Measurements from ENCODE around the gene ZNF655. TPM values are rescaled to one million over a fixed set of nuclear protein-coding genes. Genes with fewer than 3 reads are reported as not detected.

The ZNF655 gene
- total and polyA plus RNA-seq, 2 experiments from 2014 or later, result 20.6 to 55.8 TPM

DNA sequence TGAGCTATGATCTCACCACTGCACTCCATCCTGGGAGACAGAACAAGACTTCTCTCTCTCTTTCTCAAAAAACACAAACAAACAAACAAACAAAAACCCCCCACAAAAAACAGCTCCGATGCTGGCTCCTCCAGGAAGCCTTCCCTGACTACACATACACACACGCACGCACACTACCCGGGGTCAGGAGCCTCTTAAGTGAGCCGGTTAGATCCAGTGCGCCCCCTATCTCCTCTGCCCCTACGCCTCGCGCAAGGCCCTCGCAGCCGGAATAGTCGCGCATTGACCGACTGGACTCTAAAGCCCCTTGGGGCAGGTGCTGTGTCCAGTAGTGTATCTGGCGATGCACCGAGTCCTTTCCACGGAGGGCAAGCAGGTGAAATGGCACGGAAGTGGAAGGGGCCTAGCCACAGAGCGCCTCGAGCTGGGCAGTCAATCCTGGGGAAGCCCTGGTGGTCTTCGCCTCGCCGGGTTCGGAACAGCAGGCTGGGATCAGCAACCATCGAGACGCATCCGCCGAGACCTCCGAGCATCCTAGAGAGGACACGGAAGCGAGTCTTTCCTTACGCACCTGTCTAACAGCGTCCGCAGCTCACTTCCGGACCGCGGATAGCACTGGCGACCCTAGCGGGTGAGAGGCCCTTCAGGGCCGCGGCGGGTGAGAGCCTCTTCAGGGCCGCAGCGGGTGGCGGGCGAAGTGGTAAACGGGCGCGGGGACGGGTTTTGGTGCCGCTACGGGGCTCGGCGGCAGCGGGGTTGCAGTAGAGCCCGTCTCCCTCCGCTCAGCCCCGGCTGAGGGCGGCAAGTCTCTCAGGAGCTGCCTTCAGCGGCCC is 58.1 kb downstream of the ZNF655 start, which contains the start of gene ZSCAN25:
ZSCAN25 (plus strand) TSS at position 588 of the 833 bp plus-strand sequence. CDS start 2,661 bp downstream, outside the sequence.
- H2AFZ ChIP-seq, result peak within 1 kb of the TSS; percentile 97
- peaks cover 12% of the 10 kb centered on the region for H3K36me3 ChIP-seq (ENCODE audit: insufficient read depth)
- peak; percentile 97 for ATAC-seq
- Mint-ChIP-seq H3K9me3 (no peaks in the 10 kb centered on the region; the same call in 2 of the 3 replicates), H3K4me1 (peaks cover 9% of the 10 kb centered on the region), H3K27ac (peak within 1 kb of the TSS; percentile 98), H3K27me3 (ENCODE audit: insufficient read depth, low read depth, poor library complexity) (peaks cover 14% of the 10 kb centered on the region), H3K4me3 (peak within 1 kb of the TSS; percentile 93), H3K36me3 (ENCODE audit: low read depth) (peaks cover 36% of the 10 kb centered on the region)
- H3K27me3 ChIP-seq (ENCODE audit: insufficient read depth), result no peaks in the 10 kb centered on the region
- DNase-seq (ENCODE audit: low spot score), result peak; percentile 98
- no peaks in the 10 kb centered on the region for H3F3A ChIP-seq (replicated peaks; ENCODE audit: low read depth)
- H3K79me2 ChIP-seq (replicated peaks; ENCODE audit: insufficient read depth), result peaks cover 20% of the 10 kb centered on the region
- no peaks in the 10 kb centered on the region for H3K9me2 ChIP-seq (ENCODE audit: insufficient read depth)
- peak within 1 kb of the TSS; percentile 84 for H3K4me2 ChIP-seq
- H3K4me1 ChIP-seq (ENCODE audit: insufficient read depth), result peaks cover 5% of the 10 kb centered on the region; the same call in 1 of the 2 replicates
- H4K20me1 ChIP-seq (replicated peaks; ENCODE audit: insufficient read depth), result no peaks in the 10 kb centered on the region; the same call in 1 of the 2 replicates
- 0 out of 2 replicates have a peak within 1 kb of the TSS, but pooled peaks have one; percentile 68 for H3K27ac ChIP-seq (ENCODE audit: low read depth)
- peak within 1 kb of the TSS; percentile 94 for H3K4me3 ChIP-seq
- TF ChIP-seq CREB1 (CRISPR knock-in tag; IDR thresholded peaks at IDR 0.05; ENCODE audit: low read depth), result peak; percentile 83
- TF ChIP-seq JUNB (IDR thresholded peaks at IDR 0.05; ENCODE audit: unreplicated experiment), result no peak
- no peak for TF ChIP-seq EZH2 (IDR thresholded peaks at IDR 0.05; ENCODE audit: low read depth, unreplicated experiment)
- TF ChIP-seq, protein P1, sequence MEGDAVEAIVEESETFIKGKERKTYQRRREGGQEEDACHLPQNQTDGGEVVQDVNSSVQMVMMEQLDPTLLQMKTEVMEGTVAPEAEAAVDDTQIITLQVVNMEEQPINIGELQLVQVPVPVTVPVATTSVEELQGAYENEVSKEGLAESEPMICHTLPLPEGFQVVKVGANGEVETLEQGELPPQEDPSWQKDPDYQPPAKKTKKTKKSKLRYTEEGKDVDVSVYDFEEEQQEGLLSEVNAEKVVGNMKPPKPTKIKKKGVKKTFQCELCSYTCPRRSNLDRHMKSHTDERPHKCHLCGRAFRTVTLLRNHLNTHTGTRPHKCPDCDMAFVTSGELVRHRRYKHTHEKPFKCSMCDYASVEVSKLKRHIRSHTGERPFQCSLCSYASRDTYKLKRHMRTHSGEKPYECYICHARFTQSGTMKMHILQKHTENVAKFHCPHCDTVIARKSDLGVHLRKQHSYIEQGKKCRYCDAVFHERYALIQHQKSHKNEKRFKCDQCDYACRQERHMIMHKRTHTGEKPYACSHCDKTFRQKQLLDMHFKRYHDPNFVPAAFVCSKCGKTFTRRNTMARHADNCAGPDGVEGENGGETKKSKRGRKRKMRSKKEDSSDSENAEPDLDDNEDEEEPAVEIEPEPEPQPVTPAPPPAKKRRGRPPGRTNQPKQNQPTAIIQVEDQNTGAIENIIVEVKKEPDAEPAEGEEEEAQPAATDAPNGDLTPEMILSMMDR (conservative IDR thresholded peaks at IDR 0.05; ENCODE audit: low read depth in 2 of 2), result peak; percentile 73 to 84
- TF ChIP-seq, protein P2, sequence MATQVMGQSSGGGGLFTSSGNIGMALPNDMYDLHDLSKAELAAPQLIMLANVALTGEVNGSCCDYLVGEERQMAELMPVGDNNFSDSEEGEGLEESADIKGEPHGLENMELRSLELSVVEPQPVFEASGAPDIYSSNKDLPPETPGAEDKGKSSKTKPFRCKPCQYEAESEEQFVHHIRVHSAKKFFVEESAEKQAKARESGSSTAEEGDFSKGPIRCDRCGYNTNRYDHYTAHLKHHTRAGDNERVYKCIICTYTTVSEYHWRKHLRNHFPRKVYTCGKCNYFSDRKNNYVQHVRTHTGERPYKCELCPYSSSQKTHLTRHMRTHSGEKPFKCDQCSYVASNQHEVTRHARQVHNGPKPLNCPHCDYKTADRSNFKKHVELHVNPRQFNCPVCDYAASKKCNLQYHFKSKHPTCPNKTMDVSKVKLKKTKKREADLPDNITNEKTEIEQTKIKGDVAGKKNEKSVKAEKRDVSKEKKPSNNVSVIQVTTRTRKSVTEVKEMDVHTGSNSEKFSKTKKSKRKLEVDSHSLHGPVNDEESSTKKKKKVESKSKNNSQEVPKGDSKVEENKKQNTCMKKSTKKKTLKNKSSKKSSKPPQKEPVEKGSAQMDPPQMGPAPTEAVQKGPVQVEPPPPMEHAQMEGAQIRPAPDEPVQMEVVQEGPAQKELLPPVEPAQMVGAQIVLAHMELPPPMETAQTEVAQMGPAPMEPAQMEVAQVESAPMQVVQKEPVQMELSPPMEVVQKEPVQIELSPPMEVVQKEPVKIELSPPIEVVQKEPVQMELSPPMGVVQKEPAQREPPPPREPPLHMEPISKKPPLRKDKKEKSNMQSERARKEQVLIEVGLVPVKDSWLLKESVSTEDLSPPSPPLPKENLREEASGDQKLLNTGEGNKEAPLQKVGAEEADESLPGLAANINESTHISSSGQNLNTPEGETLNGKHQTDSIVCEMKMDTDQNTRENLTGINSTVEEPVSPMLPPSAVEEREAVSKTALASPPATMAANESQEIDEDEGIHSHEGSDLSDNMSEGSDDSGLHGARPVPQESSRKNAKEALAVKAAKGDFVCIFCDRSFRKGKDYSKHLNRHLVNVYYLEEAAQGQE (IDR thresholded peaks at IDR 0.05; ENCODE audit: unreplicated experiment), result no peak
- no peak for TF ChIP-seq STAT1 (IDR thresholded peaks at IDR 0.05; ENCODE audit: unreplicated experiment)
- TF ChIP-seq, protein P3, sequence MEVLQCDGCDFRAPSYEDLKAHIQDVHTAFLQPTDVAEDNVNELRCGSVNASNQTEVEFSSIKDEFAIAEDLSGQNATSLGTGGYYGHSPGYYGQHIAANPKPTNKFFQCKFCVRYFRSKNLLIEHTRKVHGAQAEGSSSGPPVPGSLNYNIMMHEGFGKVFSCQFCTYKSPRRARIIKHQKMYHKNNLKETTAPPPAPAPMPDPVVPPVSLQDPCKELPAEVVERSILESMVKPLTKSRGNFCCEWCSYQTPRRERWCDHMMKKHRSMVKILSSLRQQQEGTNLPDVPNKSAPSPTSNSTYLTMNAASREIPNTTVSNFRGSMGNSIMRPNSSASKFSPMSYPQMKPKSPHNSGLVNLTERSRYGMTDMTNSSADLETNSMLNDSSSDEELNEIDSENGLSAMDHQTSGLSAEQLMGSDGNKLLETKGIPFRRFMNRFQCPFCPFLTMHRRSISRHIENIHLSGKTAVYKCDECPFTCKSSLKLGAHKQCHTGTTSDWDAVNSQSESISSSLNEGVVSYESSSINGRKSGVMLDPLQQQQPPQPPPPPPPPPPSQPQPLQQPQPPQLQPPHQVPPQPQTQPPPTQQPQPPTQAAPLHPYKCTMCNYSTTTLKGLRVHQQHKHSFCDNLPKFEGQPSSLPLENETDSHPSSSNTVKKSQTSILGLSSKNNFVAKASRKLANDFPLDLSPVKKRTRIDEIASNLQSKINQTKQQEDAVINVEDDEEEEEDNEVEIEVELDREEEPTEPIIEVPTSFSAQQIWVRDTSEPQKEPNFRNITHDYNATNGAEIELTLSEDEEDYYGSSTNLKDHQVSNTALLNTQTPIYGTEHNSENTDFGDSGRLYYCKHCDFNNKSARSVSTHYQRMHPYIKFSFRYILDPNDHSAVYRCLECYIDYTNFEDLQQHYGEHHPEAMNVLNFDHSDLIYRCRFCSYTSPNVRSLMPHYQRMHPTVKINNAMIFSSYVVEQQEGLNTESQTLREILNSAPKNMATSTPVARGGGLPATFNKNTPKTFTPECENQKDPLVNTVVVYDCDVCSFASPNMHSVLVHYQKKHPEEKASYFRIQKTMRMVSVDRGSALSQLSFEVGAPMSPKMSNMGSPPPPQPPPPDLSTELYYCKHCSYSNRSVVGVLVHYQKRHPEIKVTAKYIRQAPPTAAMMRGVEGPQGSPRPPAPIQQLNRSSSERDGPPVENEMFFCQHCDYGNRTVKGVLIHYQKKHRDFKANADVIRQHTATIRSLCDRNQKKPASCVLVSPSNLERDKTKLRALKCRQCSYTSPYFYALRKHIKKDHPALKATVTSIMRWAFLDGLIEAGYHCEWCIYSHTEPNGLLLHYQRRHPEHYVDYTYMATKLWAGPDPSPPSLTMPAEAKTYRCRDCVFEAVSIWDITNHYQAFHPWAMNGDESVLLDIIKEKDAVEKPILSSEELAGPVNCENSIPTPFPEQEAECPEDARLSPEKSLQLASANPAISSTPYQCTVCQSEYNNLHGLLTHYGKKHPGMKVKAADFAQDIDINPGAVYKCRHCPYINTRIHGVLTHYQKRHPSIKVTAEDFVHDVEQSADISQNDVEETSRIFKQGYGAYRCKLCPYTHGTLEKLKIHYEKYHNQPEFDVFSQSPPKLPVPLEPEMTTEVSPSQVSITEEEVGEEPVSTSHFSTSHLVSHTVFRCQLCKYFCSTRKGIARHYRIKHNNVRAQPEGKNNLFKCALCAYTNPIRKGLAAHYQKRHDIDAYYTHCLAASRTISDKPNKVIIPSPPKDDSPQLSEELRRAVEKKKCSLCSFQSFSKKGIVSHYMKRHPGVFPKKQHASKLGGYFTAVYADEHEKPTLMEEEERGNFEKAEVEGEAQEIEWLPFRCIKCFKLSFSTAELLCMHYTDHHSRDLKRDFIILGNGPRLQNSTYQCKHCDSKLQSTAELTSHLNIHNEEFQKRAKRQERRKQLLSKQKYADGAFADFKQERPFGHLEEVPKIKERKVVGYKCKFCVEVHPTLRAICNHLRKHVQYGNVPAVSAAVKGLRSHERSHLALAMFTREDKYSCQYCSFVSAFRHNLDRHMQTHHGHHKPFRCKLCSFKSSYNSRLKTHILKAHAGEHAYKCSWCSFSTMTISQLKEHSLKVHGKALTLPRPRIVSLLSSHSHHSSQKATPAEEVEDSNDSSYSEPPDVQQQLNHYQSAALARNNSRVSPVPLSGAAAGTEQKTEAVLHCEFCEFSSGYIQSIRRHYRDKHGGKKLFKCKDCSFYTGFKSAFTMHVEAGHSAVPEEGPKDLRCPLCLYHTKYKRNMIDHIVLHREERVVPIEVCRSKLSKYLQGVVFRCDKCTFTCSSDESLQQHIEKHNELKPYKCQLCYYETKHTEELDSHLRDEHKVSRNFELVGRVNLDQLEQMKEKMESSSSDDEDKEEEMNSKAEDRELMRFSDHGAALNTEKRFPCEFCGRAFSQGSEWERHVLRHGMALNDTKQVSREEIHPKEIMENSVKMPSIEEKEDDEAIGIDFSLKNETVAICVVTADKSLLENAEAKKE (CRISPR knock-in tag; IDR thresholded peaks at IDR 0.05), result no peak
- TF ChIP-seq POLR2AphosphoS5 (IDR thresholded peaks at IDR 0.05; ENCODE audit: low read depth), result peak; percentile 94
- TF ChIP-seq, protein P4, sequence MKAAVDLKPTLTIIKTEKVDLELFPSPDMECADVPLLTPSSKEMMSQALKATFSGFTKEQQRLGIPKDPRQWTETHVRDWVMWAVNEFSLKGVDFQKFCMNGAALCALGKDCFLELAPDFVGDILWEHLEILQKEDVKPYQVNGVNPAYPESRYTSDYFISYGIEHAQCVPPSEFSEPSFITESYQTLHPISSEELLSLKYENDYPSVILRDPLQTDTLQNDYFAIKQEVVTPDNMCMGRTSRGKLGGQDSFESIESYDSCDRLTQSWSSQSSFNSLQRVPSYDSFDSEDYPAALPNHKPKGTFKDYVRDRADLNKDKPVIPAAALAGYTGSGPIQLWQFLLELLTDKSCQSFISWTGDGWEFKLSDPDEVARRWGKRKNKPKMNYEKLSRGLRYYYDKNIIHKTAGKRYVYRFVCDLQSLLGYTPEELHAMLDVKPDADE (IDR thresholded peaks at IDR 0.05), result peak; percentile 91; the same call in 1 of the 2 replicates
- TF ChIP-seq ZNF114 (CRISPR knock-in tag; IDR thresholded peaks at IDR 0.05), result no peak

Data from GM23338 (cell line).